Liver (tissue), 9 donors: ENCODE data around the gene ARL3. TPM values are rescaled to one million over a fixed set of nuclear protein-coding genes. Genes with fewer than 3 reads are reported as not detected.

ENCODE experiments used
- DNase-seq: peaks from one replicate; pipeline ENCODE4 v3.0.0-alpha.2; 2017; ENCODE audit warnings: low spot score
- H3K27ac ChIP-seq, 2 donors: one replicate each; pipeline ENCODE4 v1.7.0; 2013; ENCODE audit warnings: inconsistent platforms in 2 of 2, low read length in 2 of 2, control low read depth in 1 of 2, low read depth in 1 of 2, mild to moderate bottlenecking in 1 of 2
- H3K27me3 ChIP-seq, 4 donors: one replicate each; pipeline versions ENCODE4 v1.6.1 to v1.7.0; 2013; ENCODE audit warnings: low read length in 3 of 4, inconsistent platforms in 1 of 4, mild to moderate bottlenecking in 1 of 4, moderate library complexity in 1 of 4; ENCODE audit not compliant: control insufficient read depth in 4 of 4, insufficient read depth in 4 of 4
- H3K36me3 ChIP-seq, 4 donors: one replicate each; pipeline versions ENCODE4 v1.6.1 to v1.7.0; 2013; ENCODE audit warnings: low read length in 3 of 4, mild to moderate bottlenecking in 3 of 4, low read depth in 1 of 4, moderate library complexity in 1 of 4; ENCODE audit not compliant: control insufficient read depth in 4 of 4, insufficient read depth in 3 of 4
- H3K4me1 ChIP-seq, 4 donors: one replicate each; pipeline versions ENCODE4 v1.6.1 to v1.7.0; 2013; ENCODE audit warnings: low read length in 3 of 4, mild to moderate bottlenecking in 3 of 4, moderate library complexity in 1 of 4; ENCODE audit not compliant: control insufficient read depth in 4 of 4, insufficient read depth in 4 of 4
- H3K4me3 ChIP-seq, 3 donors: one replicate each; pipeline versions ENCODE4 v1.6.1 to v1.7.0; 2013; ENCODE audit warnings: low read length in 3 of 3, control low read depth in 1 of 3, low read depth in 1 of 3, mild to moderate bottlenecking in 1 of 3
- H3K9ac ChIP-seq, 2 donors: one replicate each; pipeline ENCODE4 v1.7.0; 2013; ENCODE audit warnings: low read length in 2 of 2, mild to moderate bottlenecking in 2 of 2, moderate library complexity in 2 of 2, control low read depth in 1 of 2, low read depth in 1 of 2
- H3K9me3 ChIP-seq, 4 donors: one replicate each; pipeline versions ENCODE4 v1.6.1 to v1.7.0; 2013; ENCODE audit warnings: low read length in 3 of 4; ENCODE audit not compliant: control insufficient read depth in 4 of 4
- FOXA1 ChIP-seq: IDR thresholded peaks from 2 replicates; pipeline ENCODE4 v1.6.1; 2016; ENCODE audit warnings: antibody characterized with exemption
- FOXA2 ChIP-seq: IDR thresholded peaks from 2 replicates; pipeline ENCODE4 v1.6.1; 2016; ENCODE audit warnings: antibody characterized with exemption
- GABPA ChIP-seq, 2 donors: IDR thresholded peaks in 1 of 2; conservative IDR thresholded peaks in 1 of 2; 2 replicates each; pipeline ENCODE4 v1.6.1; 2016; ENCODE audit warnings: antibody characterized with exemption in 2 of 2, mild to moderate bottlenecking in 1 of 2, moderate library complexity in 1 of 2
- HNF4G ChIP-seq: IDR thresholded peaks from 2 replicates; pipeline ENCODE4 v1.6.1; 2016; ENCODE audit warnings: antibody characterized with exemption
- JUND ChIP-seq, 2 donors: IDR thresholded peaks; 2 replicates each; pipeline ENCODE4 v1.6.1; 2016; ENCODE audit warnings: antibody characterized with exemption in 2 of 2
- RAD21 ChIP-seq, 2 donors: IDR thresholded peaks; 2 replicates each; pipeline ENCODE4 v1.6.1; 2016; ENCODE audit warnings: antibody characterized with exemption in 2 of 2, mild to moderate bottlenecking in 2 of 2
- RXRA ChIP-seq, 2 donors: IDR thresholded peaks; 2 replicates each; pipeline ENCODE4 v1.6.1; 2017 to 2018; ENCODE audit warnings: antibody characterized with exemption in 2 of 2, mild to moderate bottlenecking in 1 of 2
- TAF1 ChIP-seq: conservative IDR thresholded peaks from 2 replicates; pipeline ENCODE4 v1.6.1; 2016; ENCODE audit warnings: antibody characterized with exemption, mild to moderate bottlenecking
- WGBS: extraction: QIAGEN DNeasy Blood & Tissue Kit; methylation state at CpG from one replicate; pipeline ENCODE4 v1.1.7; 2013; 5-methylcytosine and 5-hydroxymethylcytosine counted together
- polyA plus RNA-seq, 2 donors: library from polyadenylated mRNA; stranded (reverse) in 1 of 2; unstranded in 1 of 2; fragments of 200-250 nt in 1 of 2; fragments of >200 nt in 1 of 2; fragmentation: Nextera tagmentation in 1 of 2; extraction: Ambion mirVana in 1 of 2; gene quantifications; one replicate each; pipeline versions ENCODE4 v1.2.1 to v1.2.3, GENCODE V29; 2013 to 2015
- total RNA-seq, 2 donors: library from RNA; depleted of rRNA; stranded (reverse); fragments of >200 nt; gene quantifications; one replicate each; pipeline ENCODE4 v1.2.3, GENCODE V29; 2014
- TF ChIP-seq, protein P1 (sequence below): fragments of 150-350 bp; IDR thresholded peaks from 2 replicates; pipeline ENCODE4 v1.5.1; 2017; ENCODE audit warnings: improper control_type of control experiment, low read depth, low read length; ENCODE audit not compliant: missing input control
- TF ChIP-seq, protein P2 (sequence below): IDR thresholded peaks from 2 replicates; pipeline ENCODE4 v1.6.1; 2016; ENCODE audit warnings: antibody characterized with exemption
- TF ChIP-seq, protein P3 (sequence below): IDR thresholded peaks from 2 replicates; pipeline ENCODE4 v1.6.1; 2016; ENCODE audit warnings: antibody characterized with exemption, mild to moderate bottlenecking
- donor health status: healthy.
- donor health status: healthy.
- donor health status: healthy.
- donor health status: healthy.
- donor health status: healthy.

Gene ARL3
- total and polyA plus RNA-seq, 4 donors: 1.0 to 2.5 (median 2.3) TPM

DNA sequence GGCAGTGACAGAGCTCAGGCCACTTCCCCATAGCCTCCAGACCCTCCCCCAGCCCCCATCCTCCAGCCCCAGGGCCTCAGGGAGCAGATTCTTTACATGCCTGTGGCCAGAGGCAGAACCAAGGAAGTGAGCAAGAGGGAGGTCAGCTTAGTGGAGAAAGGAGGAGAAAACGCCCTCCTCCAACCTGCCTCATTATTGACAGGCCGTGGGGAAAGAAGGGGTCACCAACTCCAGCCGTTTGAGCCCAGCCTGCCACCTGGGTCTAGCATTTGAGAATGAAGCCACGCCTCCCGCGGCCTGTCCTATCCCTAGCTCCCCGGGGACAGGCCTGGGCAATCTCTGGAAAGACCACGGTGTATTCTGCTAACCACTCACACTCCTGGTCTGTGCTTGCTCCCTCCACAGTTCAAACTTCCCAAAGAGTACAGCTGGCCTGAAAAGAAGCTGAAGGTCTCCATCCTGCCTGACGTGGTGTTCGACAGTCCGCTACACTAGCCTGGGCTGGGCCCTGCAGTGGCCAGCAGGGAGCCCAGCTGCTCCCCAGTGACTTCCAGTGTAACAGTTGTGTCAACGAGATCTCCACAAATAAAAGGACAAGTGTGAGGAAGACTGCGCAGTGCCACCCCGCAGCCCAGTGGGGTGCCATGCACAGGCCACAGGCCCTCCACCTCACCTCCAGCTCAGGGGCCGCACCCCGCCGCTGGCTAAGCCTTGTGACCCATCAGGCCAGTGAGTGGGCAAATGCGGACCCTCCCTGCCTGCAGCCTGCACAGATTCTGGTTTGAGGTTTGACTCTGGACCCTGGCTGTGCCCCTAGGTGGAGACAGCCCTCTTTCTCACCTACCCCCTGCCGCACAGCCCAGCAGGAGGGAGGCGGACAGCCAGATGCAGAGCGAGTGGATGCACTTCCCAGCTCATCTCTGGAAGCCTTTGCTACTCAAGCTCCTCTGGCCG is 84.3 kb downstream of the ARL3 start:
- Histone ChIP-seq H3K9me3 (no peaks in the 10 kb centered on the region), H3K27me3 (no peaks in the 10 kb centered on the region), H3K4me1 (peaks cover 15 to 31% (median 19%) of the 10 kb centered on the region in 4 donors), H3K9ac (no peak overlapping the region), H3K27ac (peak overlapping the region in 1 of 2 donors; percentile 1), H3K4me3 (no peak overlapping the region), H3K36me3 (peaks cover 0 to 9% (median 0%) of the 10 kb centered on the region in 4 donors)
- TF ChIP-seq, protein P1, sequence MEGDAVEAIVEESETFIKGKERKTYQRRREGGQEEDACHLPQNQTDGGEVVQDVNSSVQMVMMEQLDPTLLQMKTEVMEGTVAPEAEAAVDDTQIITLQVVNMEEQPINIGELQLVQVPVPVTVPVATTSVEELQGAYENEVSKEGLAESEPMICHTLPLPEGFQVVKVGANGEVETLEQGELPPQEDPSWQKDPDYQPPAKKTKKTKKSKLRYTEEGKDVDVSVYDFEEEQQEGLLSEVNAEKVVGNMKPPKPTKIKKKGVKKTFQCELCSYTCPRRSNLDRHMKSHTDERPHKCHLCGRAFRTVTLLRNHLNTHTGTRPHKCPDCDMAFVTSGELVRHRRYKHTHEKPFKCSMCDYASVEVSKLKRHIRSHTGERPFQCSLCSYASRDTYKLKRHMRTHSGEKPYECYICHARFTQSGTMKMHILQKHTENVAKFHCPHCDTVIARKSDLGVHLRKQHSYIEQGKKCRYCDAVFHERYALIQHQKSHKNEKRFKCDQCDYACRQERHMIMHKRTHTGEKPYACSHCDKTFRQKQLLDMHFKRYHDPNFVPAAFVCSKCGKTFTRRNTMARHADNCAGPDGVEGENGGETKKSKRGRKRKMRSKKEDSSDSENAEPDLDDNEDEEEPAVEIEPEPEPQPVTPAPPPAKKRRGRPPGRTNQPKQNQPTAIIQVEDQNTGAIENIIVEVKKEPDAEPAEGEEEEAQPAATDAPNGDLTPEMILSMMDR: no peak
- TF ChIP-seq, protein P2, sequence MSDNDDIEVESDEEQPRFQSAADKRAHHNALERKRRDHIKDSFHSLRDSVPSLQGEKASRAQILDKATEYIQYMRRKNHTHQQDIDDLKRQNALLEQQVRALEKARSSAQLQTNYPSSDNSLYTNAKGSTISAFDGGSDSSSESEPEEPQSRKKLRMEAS: no peak
- TF ChIP-seq FOXA2 (no peak), GABPA (IDR thresholded peaks at IDR 0.05 in 1 of 2, conservative IDR thresholded peaks at IDR 0.05 in 1 of 2) (no peak), RXRA (IDR thresholded peaks at IDR 0.05) (no peak), TAF1 (no peak), FOXA1 (no peak), JUND (IDR thresholded peaks at IDR 0.05) (no peak)
- TF ChIP-seq, protein P3, sequence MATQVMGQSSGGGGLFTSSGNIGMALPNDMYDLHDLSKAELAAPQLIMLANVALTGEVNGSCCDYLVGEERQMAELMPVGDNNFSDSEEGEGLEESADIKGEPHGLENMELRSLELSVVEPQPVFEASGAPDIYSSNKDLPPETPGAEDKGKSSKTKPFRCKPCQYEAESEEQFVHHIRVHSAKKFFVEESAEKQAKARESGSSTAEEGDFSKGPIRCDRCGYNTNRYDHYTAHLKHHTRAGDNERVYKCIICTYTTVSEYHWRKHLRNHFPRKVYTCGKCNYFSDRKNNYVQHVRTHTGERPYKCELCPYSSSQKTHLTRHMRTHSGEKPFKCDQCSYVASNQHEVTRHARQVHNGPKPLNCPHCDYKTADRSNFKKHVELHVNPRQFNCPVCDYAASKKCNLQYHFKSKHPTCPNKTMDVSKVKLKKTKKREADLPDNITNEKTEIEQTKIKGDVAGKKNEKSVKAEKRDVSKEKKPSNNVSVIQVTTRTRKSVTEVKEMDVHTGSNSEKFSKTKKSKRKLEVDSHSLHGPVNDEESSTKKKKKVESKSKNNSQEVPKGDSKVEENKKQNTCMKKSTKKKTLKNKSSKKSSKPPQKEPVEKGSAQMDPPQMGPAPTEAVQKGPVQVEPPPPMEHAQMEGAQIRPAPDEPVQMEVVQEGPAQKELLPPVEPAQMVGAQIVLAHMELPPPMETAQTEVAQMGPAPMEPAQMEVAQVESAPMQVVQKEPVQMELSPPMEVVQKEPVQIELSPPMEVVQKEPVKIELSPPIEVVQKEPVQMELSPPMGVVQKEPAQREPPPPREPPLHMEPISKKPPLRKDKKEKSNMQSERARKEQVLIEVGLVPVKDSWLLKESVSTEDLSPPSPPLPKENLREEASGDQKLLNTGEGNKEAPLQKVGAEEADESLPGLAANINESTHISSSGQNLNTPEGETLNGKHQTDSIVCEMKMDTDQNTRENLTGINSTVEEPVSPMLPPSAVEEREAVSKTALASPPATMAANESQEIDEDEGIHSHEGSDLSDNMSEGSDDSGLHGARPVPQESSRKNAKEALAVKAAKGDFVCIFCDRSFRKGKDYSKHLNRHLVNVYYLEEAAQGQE: no peak
- 88% methylated on average over 22 of the region's 22 CpGs for WGBS
- DNase-seq: no peak

DNA sequence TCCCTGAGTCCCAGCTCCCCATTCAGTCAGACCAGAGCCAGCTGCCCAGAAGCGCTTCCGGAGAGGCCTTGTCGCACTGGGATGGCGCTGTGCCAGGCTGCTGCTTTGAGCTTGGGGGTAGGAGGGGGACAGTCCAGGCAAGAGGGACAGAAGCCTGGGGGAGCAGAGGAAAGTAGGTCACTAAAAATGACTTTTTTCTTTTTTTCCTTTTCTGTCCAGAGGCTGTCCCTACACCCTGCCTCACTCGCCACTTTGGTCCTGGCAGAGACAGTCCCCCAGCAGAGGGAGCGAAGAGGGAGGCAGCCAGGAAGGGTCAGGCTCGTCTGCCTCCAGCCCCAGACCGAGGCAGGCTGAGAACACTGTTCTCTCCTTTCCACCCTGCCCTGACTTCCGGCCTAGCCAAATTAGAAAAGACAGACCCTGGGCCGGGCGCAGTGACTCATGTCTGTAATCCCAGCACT is 85.7 kb downstream of the ARL3 start:
- TF ChIP-seq JUND (IDR thresholded peaks at IDR 0.05) (no peak), HNF4G (no peak), RXRA (IDR thresholded peaks at IDR 0.05) (no peak), RAD21 (IDR thresholded peaks at IDR 0.05) (no peak)
- Histone ChIP-seq H3K36me3 (peaks cover 0 to 9% (median 0%) of the 10 kb centered on the region in 4 donors), H3K4me3 (no peak overlapping the region), H3K9me3 (no peaks in the 10 kb centered on the region), H3K9ac (no peak overlapping the region), H3K4me1 (peaks cover 11 to 31% (median 19%) of the 10 kb centered on the region in 4 donors), H3K27ac (peak overlapping the region; percentile 84 to 95), H3K27me3 (no peaks in the 10 kb centered on the region)
- 64% methylated on average over 11 of the region's 11 CpGs for WGBS
- no peak for DNase-seq
